Measurements from ENCODE around the gene LZTR1. TPM values are rescaled to one million over a fixed set of nuclear protein-coding genes. Genes with fewer than 3 reads are reported as not detected.

LZTR1 gene
- total and polyA plus RNA-seq, 12 donors = 14.7 to 36.5 (median 24.4) TPM

DNA sequence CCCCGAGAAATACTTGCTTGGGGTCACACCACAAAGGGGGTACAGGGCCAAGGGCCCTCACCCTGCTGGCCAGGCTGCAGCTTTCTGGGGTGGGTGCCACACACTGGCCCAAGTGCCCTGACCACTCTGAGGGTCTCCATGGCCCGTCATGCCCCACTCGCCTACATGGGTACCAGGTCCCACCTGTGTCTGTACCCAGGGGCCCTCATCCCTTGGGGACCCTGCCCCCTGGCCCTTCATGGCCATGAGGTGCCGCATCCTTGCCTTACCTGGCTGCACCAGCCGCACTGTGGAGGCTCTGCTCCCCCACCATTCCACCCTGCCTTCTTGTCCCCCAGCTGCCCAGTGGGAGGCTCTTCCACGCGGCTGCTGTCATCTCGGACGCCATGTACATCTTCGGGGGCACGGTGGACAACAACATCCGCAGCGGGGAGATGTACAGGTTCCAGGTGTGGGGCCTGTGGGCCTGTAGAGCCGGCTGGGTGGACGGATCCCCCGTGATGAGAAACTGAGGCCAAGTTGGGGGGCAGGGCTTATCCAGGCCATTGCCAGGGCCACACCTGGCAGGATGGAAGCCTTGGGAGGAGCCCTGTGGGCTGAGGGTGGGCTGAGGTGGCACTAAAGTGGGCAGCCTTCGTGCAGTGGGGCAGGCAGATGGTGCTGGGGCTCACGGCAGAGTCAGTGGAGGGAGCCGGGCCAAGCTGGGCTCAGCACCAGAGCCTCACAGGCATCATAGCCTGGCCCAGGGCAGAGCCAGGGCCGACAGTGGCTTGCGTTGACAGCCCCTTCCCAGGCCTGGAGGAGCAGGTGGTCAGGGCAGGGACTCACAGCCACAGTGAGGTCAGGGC, 10.6 kb downstream of the LZTR1 start:
- Histone ChIP-seq H3K4me1 (no peaks in the 10 kb centered on the region), H3K4me3 (no peak overlapping the region), H3K36me3 (peaks cover 0 to 93% (median 31%) of the 10 kb centered on the region in 9 donors), H3K9me3 (no peaks in the 10 kb centered on the region), H3K27me3 (no peaks in the 10 kb centered on the region), H3K27ac (no peak overlapping the region)
- ATAC-seq (no peak), DNase-seq (no peak)
- intact Hi-C loops (cut with DNase I) = no loop called here
- 91 to 92% methylated on average over 21 of the region's 21 CpGs for WGBS, 2 donors
- TF ChIP-seq, protein P1, sequence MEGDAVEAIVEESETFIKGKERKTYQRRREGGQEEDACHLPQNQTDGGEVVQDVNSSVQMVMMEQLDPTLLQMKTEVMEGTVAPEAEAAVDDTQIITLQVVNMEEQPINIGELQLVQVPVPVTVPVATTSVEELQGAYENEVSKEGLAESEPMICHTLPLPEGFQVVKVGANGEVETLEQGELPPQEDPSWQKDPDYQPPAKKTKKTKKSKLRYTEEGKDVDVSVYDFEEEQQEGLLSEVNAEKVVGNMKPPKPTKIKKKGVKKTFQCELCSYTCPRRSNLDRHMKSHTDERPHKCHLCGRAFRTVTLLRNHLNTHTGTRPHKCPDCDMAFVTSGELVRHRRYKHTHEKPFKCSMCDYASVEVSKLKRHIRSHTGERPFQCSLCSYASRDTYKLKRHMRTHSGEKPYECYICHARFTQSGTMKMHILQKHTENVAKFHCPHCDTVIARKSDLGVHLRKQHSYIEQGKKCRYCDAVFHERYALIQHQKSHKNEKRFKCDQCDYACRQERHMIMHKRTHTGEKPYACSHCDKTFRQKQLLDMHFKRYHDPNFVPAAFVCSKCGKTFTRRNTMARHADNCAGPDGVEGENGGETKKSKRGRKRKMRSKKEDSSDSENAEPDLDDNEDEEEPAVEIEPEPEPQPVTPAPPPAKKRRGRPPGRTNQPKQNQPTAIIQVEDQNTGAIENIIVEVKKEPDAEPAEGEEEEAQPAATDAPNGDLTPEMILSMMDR (IDR thresholded peaks at IDR 0.05) = no peak

- TF ChIP-seq, protein P1 (IDR thresholded peaks at IDR 0.05) = no peak
Observed at GRCh38 chr22:20993304-20994127, 11.4 kb downstream of the LZTR1 start.

GRCh38 chr22:20994128-20994901, 12.2 kb downstream of the LZTR1 start:
- no peak overlapping the region for H3K27ac ChIP-seq
- no peaks in the 10 kb centered on the region for H3K27me3 ChIP-seq
- ATAC-seq (no peak), DNase-seq (no peak)
- intact Hi-C loops (cut with DNase I) = no loop called here
- H3K4me3 ChIP-seq = no peak overlapping the region
- H3K9me3 ChIP-seq = no peaks in the 10 kb centered on the region
- 93 to 95% methylated on average over 30 of the region's 30 CpGs for WGBS, 2 donors
- peaks cover 0 to 2% (median 0%) of the 10 kb centered on the region in 9 donors for H3K4me1 ChIP-seq
- TF ChIP-seq, protein P1 (IDR thresholded peaks at IDR 0.05) = no peak
- peaks cover 0 to 96% (median 31%) of the 10 kb centered on the region in 9 donors for H3K36me3 ChIP-seq

More at GRCh38 chr22:20993304-20994127, 11.4 kb downstream of the LZTR1 start:
- Histone ChIP-seq H3K4me3 (no peak overlapping the region), H3K9me3 (no peaks in the 10 kb centered on the region), H3K4me1 (no peaks in the 10 kb centered on the region), H3K36me3 (peaks cover 0 to 93% (median 29%) of the 10 kb centered on the region in 9 donors), H3K27ac (no peak overlapping the region), H3K27me3 (no peaks in the 10 kb centered on the region)
- WGBS, 2 donors = 94 to 95% methylated on average over 29 of the region's 29 CpGs
- DNase-seq (no peak), ATAC-seq (no peak)
- intact Hi-C loops (cut with DNase I) = no loop called here

DNA sequence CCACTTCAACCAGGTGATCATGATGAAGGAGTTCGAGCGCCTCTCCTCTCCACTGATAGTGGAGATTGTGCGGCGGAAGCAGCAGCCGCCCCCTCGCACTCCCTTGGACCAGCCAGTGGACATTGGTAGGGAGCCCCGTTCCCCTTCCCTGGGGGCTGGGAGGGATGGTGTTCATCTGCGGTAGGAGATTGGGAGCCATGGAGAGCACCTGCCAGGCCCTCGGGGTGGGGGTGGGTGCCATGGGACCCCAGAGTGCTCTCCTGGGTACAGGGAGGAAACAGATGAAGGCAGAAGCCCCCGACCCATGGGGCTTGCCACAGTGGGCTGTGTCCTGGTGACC, 12.8 kb downstream of the LZTR1 start:
- Histone ChIP-seq H3K27me3 (no peaks in the 10 kb centered on the region), H3K27ac (no peak overlapping the region), H3K36me3 (peaks cover 0 to 100% (median 36%) of the 10 kb centered on the region in 9 donors), H3K9me3 (no peaks in the 10 kb centered on the region), H3K4me3 (no peak overlapping the region), H3K4me1 (peaks cover 0 to 8% (median 5%) of the 10 kb centered on the region in 9 donors)
- 92 to 93% methylated on average over 10 of the region's 10 CpGs for WGBS, 2 donors
- intact Hi-C loops (cut with DNase I) = no loop called here
- DNase-seq = no peak
- no peak for ATAC-seq
- TF ChIP-seq, protein P1 (IDR thresholded peaks at IDR 0.05) = no peak

Measured in heart right ventricle (tissue), 16 donors.